HG02763 (cell line): Measurements from ENCODE around the gene COMMD7.

ENCODE experiments used
- ATAC-seq: cut with Tn5 transposase; IDR thresholded peaks from one replicate; pipeline ENCODE4 v1.9.1; 2021; ENCODE audit warnings: mild to moderate bottlenecking, moderate library complexity; ENCODE audit not compliant: unreplicated experiment

COMMD7 gene

DNA sequence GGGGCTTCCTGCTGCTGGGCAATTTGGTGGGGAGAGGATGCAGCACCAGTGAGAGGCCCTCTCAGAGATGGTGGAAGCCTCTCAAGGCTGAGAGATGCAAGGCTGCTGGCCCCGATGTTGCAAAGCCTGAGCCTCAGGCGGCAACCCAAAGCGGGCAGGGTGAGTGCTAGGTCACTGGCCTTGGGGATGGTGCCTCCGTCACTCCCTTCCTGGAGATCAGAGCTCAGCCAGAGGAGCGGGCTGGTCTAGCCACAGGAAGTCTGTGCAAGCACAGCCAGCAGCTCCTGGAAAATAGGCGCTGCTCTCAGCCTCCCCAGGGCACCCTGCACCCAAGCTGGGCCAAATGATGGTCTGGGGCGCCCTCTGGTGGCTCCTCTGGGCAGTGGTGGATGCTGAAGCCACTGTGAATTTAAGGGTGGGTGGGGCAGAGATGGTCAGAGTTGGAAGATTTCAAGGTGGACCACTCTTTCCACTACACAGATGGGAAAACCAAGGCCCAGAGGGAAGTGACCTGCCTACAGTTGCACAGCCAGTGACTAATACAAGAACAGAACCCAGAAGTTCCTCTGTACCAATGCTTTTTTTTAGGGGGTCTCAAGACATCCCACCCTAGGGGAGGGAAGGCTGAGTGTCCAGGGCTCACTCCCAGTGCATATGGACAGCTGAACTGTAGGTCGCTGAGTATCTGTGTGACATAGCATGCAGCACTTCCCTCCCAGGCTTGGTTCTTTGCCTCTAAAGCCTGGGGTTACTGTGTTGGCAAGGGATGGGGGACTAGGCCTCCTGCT, 90.3 kb downstream of the COMMD7 start:
- peak; percentile 47 for ATAC-seq
